Neural progenitor cell (in vitro differentiated cells): ENCODE data around the gene BICDL1. TPM values are rescaled to one million over a fixed set of nuclear protein-coding genes. Genes with fewer than 3 reads are reported as not detected.

Experiments used
- DNase-seq: peaks from one replicate; pipeline ENCODE4 v3.0.0-alpha.2; 2016; ENCODE audit warnings: low spot score
- H2AFZ ChIP-seq: fragments of 200-600 bp; sonication (generic); replicated peaks from 2 replicates; pipeline ENCODE4 v1.6.1; 2016; ENCODE audit warnings: antibody characterized with exemption
- H3F3A ChIP-seq: fragments of 200-600 bp; sonication (generic); 2 replicates; pipeline ENCODE4 v1.6.1; 2016; ENCODE audit warnings: antibody characterized with exemption, low read depth
- H3K27ac ChIP-seq: fragments of 200-600 bp; sonication (generic); 2 replicates; pipeline ENCODE4 v1.5.1; 2016; ENCODE audit warnings: mild to moderate bottlenecking
- H3K27me3 ChIP-seq: fragments of 200-600 bp; sonication (generic); 2 replicates; pipeline ENCODE4 v1.6.1; 2016; ENCODE audit warnings: mild to moderate bottlenecking, moderate library complexity
- H3K36me3 ChIP-seq: fragments of 200-600 bp; sonication (generic); 2 replicates; pipeline ENCODE4 v1.5.1; 2016
- H3K4me1 ChIP-seq: fragments of 200-600 bp; sonication (generic); 2 replicates; pipeline ENCODE4 v1.6.1; 2016; ENCODE audit warnings: mixed run types
- H3K4me2 ChIP-seq: fragments of 200-600 bp; sonication (generic); 2 replicates; pipeline ENCODE4 v1.6.1; 2016
- H3K4me3 ChIP-seq: fragments of 200-600 bp; sonication (generic); 2 replicates; pipeline ENCODE4 v1.5.1; 2016
- H3K79me2 ChIP-seq: fragments of 200-600 bp; sonication (generic); 2 replicates; pipeline ENCODE4 v1.6.1; 2016; ENCODE audit warnings: low read depth
- H3K9ac ChIP-seq: fragments of 200-600 bp; sonication (generic); 2 replicates; pipeline ENCODE4 v1.6.1; 2016
- H3K9me3 ChIP-seq: fragments of 200-600 bp; sonication (generic); 2 replicates; pipeline ENCODE4 v1.5.1; 2016; ENCODE audit warnings: low read depth
- H4K20me1 ChIP-seq: fragments of 200-600 bp; sonication (generic); 2 replicates; pipeline ENCODE4 v1.6.1; 2016; ENCODE audit warnings: low read depth
- H3K27ac Mint-ChIP-seq: 3 replicates; pipeline ENCODE4 v1.8.0; 2021; ENCODE audit warnings: mixed read lengths
- H3K27me3 Mint-ChIP-seq: 2 replicates; pipeline ENCODE4 v1.8.0; 2022; ENCODE audit warnings: low read depth, mild to moderate bottlenecking, inconsistent platforms, moderate library complexity, mixed read lengths; ENCODE audit not compliant: insufficient read depth
- H3K36me3 Mint-ChIP-seq: 3 replicates; pipeline ENCODE4 v1.8.0; 2021; ENCODE audit warnings: mixed read lengths
- H3K4me1 Mint-ChIP-seq: 3 replicates; pipeline ENCODE4 v1.8.0; 2021; ENCODE audit warnings: mixed read lengths
- H3K4me3 Mint-ChIP-seq: 3 replicates; pipeline ENCODE4 v1.8.0; 2021; ENCODE audit warnings: mild to moderate bottlenecking, moderate library complexity, mixed read lengths
- H3K9me3 Mint-ChIP-seq: 3 replicates; pipeline ENCODE4 v1.8.0; 2020; ENCODE audit warnings: mixed read lengths
- CTCF ChIP-seq: fragments of 200-600 bp; sonication (generic); IDR thresholded peaks from 2 replicates; pipeline ENCODE4 v1.5.1; 2017; ENCODE audit warnings: antibody characterized with exemption, mild to moderate bottlenecking
- EZH2 ChIP-seq: fragments of 200-600 bp; sonication (generic); IDR thresholded peaks from 2 replicates; pipeline ENCODE4 v1.6.1; 2017; ENCODE audit warnings: antibody characterized with exemption, mild to moderate bottlenecking, moderate library complexity
- EZH2phosphoT487 ChIP-seq: fragments of 200-600 bp; sonication (generic); IDR thresholded peaks from 2 replicates; pipeline ENCODE4 v1.6.1; 2017; ENCODE audit warnings: antibody characterized with exemption
- total RNA-seq: library from RNA; depleted of rRNA; stranded (reverse); fragments of >200 nt; gene quantifications from 2 replicates; pipeline ENCODE4 v1.2.3, GENCODE V29; 2015; ENCODE audit warnings: low replicate concordance

The BICDL1 gene
- total RNA-seq, 1 donor from 2014 or later, result 3.8 TPM

- Histone ChIP-seq H3K4me1 (peaks cover 9% of the 10 kb centered on the region), H3K27ac (peak overlapping the region; percentile 73), H3K36me3 (no peaks in the 10 kb centered on the region), H4K20me1 (peaks cover 30% of the 10 kb centered on the region), H3K27me3 (no peaks in the 10 kb centered on the region), H3F3A (no peaks in the 10 kb centered on the region), H3K9me3 (no peaks in the 10 kb centered on the region), H3K4me2 (no peak overlapping the region), H3K4me3 (no peak overlapping the region), H2AFZ (no peak overlapping the region), H3K9ac (no peak overlapping the region), H3K79me2 (peaks cover 87% of the 10 kb centered on the region)
- no peaks in the 10 kb centered on the region for H3K9me3 Mint-ChIP-seq
- peaks cover 22% of the 10 kb centered on the region for H3K36me3 Mint-ChIP-seq
- H3K27ac Mint-ChIP-seq, result peak overlapping the region; percentile 74
- peak; percentile 16 for DNase-seq
- peaks cover 17% of the 10 kb centered on the region for H3K4me1 Mint-ChIP-seq
- TF ChIP-seq CTCF, result no peak
- no peak for TF ChIP-seq EZH2phosphoT487
- no peak for TF ChIP-seq EZH2
- H3K27me3 Mint-ChIP-seq, result peaks cover 2% of the 10 kb centered on the region
- H3K4me3 Mint-ChIP-seq, result no peak overlapping the region
Measured at GRCh38 chr12:120110550-120111501, 121.8 kb downstream of the BICDL1 start.

GRCh38 chr12:120115066-120115465, 126.0 kb downstream of the BICDL1 start:
- peaks cover 16% of the 10 kb centered on the region for H3F3A ChIP-seq
- no peaks in the 10 kb centered on the region for H3K36me3 ChIP-seq
- Mint-ChIP-seq H3K27ac (peak overlapping the region; percentile 30), H3K27me3 (peaks cover 5% of the 10 kb centered on the region), H3K9me3 (no peaks in the 10 kb centered on the region), H3K4me3 (peak overlapping the region; percentile 96), H3K4me1 (peaks cover 32% of the 10 kb centered on the region), H3K36me3 (peaks cover 14% of the 10 kb centered on the region)
- H3K27me3 ChIP-seq, result no peaks in the 10 kb centered on the region
- DNase-seq, result no peak
- peaks cover 20% of the 10 kb centered on the region for H3K4me1 ChIP-seq
- H3K4me2 ChIP-seq, result peak overlapping the region; percentile 79
- no peaks in the 10 kb centered on the region for H3K9me3 ChIP-seq
- peaks cover 30% of the 10 kb centered on the region for H4K20me1 ChIP-seq
- no peak overlapping the region for H3K27ac ChIP-seq
- no peak overlapping the region for H3K9ac ChIP-seq
- no peak overlapping the region for H2AFZ ChIP-seq
- peaks cover 73% of the 10 kb centered on the region for H3K79me2 ChIP-seq
- no peak for TF ChIP-seq EZH2phosphoT487
- TF ChIP-seq EZH2, result no peak
- TF ChIP-seq CTCF, result no peak
- H3K4me3 ChIP-seq, result peak overlapping the region; percentile 83

GRCh38 chr12:120115692-120116440, 126.8 kb downstream of the BICDL1 start:
- peaks cover 32% of the 10 kb centered on the region for H3K4me1 Mint-ChIP-seq
- TF ChIP-seq CTCF (no peak), EZH2phosphoT487 (no peak), EZH2 (no peak)
- H3K27me3 Mint-ChIP-seq, result peaks cover 5% of the 10 kb centered on the region
- H3K9ac ChIP-seq, result peak overlapping the region; percentile 72
- H3K4me1 ChIP-seq, result peaks cover 20% of the 10 kb centered on the region
- peaks cover 24% of the 10 kb centered on the region for H4K20me1 ChIP-seq
- DNase-seq, result no peak
- no peaks in the 10 kb centered on the region for H3K27me3 ChIP-seq
- peaks cover 16% of the 10 kb centered on the region for H3F3A ChIP-seq
- no peaks in the 10 kb centered on the region for H3K9me3 Mint-ChIP-seq
- H3K27ac ChIP-seq, result no peak overlapping the region
- H3K79me2 ChIP-seq, result peaks cover 66% of the 10 kb centered on the region
- H3K36me3 ChIP-seq, result no peaks in the 10 kb centered on the region
- H3K36me3 Mint-ChIP-seq, result peaks cover 14% of the 10 kb centered on the region
- H2AFZ ChIP-seq, result no peak overlapping the region
- peak overlapping the region; percentile 49 for H3K27ac Mint-ChIP-seq
- no peaks in the 10 kb centered on the region for H3K9me3 ChIP-seq
- peak overlapping the region; percentile 83 for H3K4me3 ChIP-seq
- H3K4me2 ChIP-seq, result peak overlapping the region; percentile 79
- peak overlapping the region; percentile 96 for H3K4me3 Mint-ChIP-seq
